Neural progenitor cell (in vitro differentiated cells): ENCODE measurements around the gene IL17D.

Source experiments
- CTCF ChIP-seq: fragments of 200-600 bp; sonication (generic); IDR thresholded peaks from 2 replicates; pipeline ENCODE4 v1.5.1; 2017; ENCODE audit warnings: antibody characterized with exemption, mild to moderate bottlenecking
- EZH2 ChIP-seq: fragments of 200-600 bp; sonication (generic); IDR thresholded peaks from 2 replicates; pipeline ENCODE4 v1.6.1; 2017; ENCODE audit warnings: antibody characterized with exemption, mild to moderate bottlenecking, moderate library complexity
- EZH2phosphoT487 ChIP-seq: fragments of 200-600 bp; sonication (generic); IDR thresholded peaks from 2 replicates; pipeline ENCODE4 v1.6.1; 2017; ENCODE audit warnings: antibody characterized with exemption

GRCh38 chr13:20654156-20654555 lies 49.3 kb upstream of the IL17D start:
- no peak for TF ChIP-seq CTCF
- no peak for TF ChIP-seq EZH2
- no peak for TF ChIP-seq EZH2phosphoT487
